Adrenal gland (tissue), 5 donors: ENCODE data around the gene DHFR.

ENCODE experiments used
- CTCF ChIP-seq, 6 experiments: fragments of 450-650 bp in 4 of 6; fragments of 200-600 bp in 2 of 6; sonication (generic) in 1 of 6; IDR thresholded peaks; 1 replicate in 5 of 6; 2 replicates in 1 of 6; pipeline versions ENCODE4 v1.5.1 to v1.8.0; 2016 to 2021; ENCODE audit warnings: antibody characterized with exemption in 6 of 6, mild to moderate bottlenecking in 2 of 6, moderate library complexity in 1 of 6
- POLR2A ChIP-seq, 2 donors: fragments of 450-650 bp; IDR thresholded peaks; one replicate each; pipeline ENCODE4 v1.6.1; 2017; ENCODE audit warnings: antibody characterized with exemption in 2 of 2, mild to moderate bottlenecking in 2 of 2, moderate library complexity in 1 of 2
- donor health status: DM: no; HTN: no; CAD: no.

GRCh38 chr5:80608731-80609130, 46.1 kb downstream of the DHFR start:
- TF ChIP-seq CTCF (IDR thresholded peaks at IDR 0.05) (no peak), POLR2A (IDR thresholded peaks at IDR 0.05) (no peak)
